HS-5 (cell line): ENCODE data around the gene TXNDC11.
A peak's percentile ranks its signal among the peaks of the same experiment; 100 is the strongest.

Experiments
- DNase-seq: peaks from one replicate; pipeline ENCODE4 v3.0.0-alpha.2; 2012; ENCODE audit warnings: low read depth

TXNDC11 gene

GRCh38 chr16:11655655-11656054, 87.0 kb downstream of the TXNDC11 start:
- DNase-seq, result no peak

- DNase-seq, result no peak
Measured at GRCh38 chr16:11651796-11652195, 90.9 kb downstream of the TXNDC11 start.

- no peak for DNase-seq
Measured at GRCh38 chr16:11650641-11651591, 91.7 kb downstream of the TXNDC11 start.

GRCh38 chr16:11649276-11649675, 93.4 kb downstream of the TXNDC11 start:
- no peak for DNase-seq

GRCh38 chr16:11642765-11643116, 99.9 kb downstream of the TXNDC11 start:
- DNase-seq, result no peak

GRCh38 chr16:11640987-11641817, 101.5 kb downstream of the TXNDC11 start:
- peak; percentile 25 for DNase-seq

GRCh38 chr16:11639925-11640899, 102.4 kb downstream of the TXNDC11 start:
- DNase-seq, result peak; percentile 97

GRCh38 chr16:11639008-11639562, 103.6 kb downstream of the TXNDC11 start:
- DNase-seq, result no peak

- DNase-seq, result no peak
Measured at GRCh38 chr16:11638140-11638539, 104.5 kb downstream of the TXNDC11 start.

- DNase-seq, result no peak
Measured at GRCh38 chr16:11637320-11637719, 105.3 kb downstream of the TXNDC11 start.

GRCh38 chr16:11636172-11636721, 106.4 kb downstream of the TXNDC11 start:
- no peak for DNase-seq

GRCh38 chr16:11635679-11636171, 106.9 kb downstream of the TXNDC11 start:
- no peak for DNase-seq

- no peak for DNase-seq
Measured at GRCh38 chr16:11635113-11635652, 107.5 kb downstream of the TXNDC11 start.

GRCh38 chr16:11634312-11634711, 108.3 kb downstream of the TXNDC11 start:
- DNase-seq, result no peak

- no peak for DNase-seq
Measured at GRCh38 chr16:11633113-11633512, 109.5 kb downstream of the TXNDC11 start.

GRCh38 chr16:11632455-11632939, 110.2 kb downstream of the TXNDC11 start:
- DNase-seq, result no peak

GRCh38 chr16:11631214-11631613, 111.4 kb downstream of the TXNDC11 start:
- DNase-seq, result no peak

- DNase-seq, result no peak
Measured at GRCh38 chr16:11630768-11631056, 111.9 kb downstream of the TXNDC11 start.

- no peak for DNase-seq
Measured at GRCh38 chr16:11630046-11630767, 112.5 kb downstream of the TXNDC11 start.
